GM18508 (cell line): ENCODE results near the gene YBX3.

ENCODE experiments used
- ATAC-seq: cut with Tn5 transposase; IDR thresholded peaks from one replicate; pipeline ENCODE4 v1.9.1; 2021; ENCODE audit warnings: moderate number of reproducible peaks; ENCODE audit not compliant: insufficient read depth, unreplicated experiment

Gene YBX3

GRCh38 chr12:10673659-10674384 lies 49.3 kb downstream of the YBX3 start, which contains the start of gene STYK1:
Gene STYK1, minus strand, starts transcription at chr12:10674052. Its CDS starts 39,434 bp downstream, at chr12:10634618.
- no peak for ATAC-seq

GRCh38 chr12:10672231-10672868 lies 50.8 kb downstream of the YBX3 start:
- no peak for ATAC-seq

- ATAC-seq: no peak
These were observed 53.6 kb downstream of the YBX3 start for GRCh38 chr12:10669533-10669932.

DNA sequence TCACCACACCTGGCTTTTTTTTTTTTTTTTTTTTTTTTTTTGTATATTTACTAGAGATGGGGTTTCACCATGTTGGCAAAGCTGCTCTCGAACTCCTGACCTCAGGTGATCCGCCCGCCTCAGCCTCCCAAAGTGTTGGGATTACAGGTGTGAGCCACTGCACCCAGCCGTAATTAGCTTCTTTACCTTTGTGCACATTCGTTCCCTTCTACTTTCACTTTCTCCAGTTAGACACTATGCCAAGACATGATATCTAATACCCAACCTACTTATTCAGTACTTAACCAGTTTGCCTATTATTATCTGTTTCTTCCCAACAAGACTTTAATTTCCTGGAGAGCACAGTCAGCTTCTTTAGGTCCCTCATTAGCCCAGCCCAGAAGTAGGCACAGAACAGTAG lies 54.6 kb downstream of the YBX3 start:
- ATAC-seq: no peak

- no peak for ATAC-seq
These were observed 55.5 kb downstream of the YBX3 start for GRCh38 chr12:10667581-10667980.

DNA sequence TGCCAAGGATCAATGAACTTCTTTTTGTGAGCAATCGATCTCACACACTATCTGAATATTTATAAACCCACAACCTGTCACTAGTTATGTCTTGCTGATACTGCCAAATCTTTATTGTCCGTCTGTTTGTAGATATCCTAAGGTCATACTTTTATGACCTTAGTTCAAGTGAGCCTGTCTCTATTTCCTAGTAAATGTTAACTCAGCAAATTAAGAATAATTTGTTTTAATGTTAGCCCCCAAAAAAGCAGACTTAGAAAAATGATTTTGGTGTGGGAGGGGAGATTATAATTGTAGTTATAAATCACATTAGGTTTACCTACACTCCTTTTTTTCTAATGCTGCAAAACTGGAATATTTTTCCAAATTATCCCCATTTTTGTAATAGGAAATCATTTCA lies 58.6 kb downstream of the YBX3 start:
- ATAC-seq: no peak

DNA sequence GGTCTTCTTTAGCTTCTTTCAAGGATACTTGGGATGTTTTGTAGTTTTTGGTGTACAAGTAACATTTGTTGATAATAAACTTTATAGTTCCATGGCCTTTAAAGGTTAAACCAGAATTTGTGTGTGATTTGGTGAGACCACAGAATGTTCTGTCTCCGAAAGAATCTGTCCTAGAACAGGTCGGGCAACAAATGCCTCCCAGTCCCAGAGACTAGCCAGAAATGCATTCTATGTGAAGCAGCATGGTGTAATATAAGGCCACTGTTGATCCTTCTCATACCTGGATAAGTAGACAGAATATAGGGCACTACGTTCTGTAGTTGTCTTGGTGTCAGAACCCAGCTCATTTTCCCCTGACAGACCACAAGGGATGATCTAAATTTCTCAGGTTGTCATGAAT lies 59.3 kb downstream of the YBX3 start:
- no peak for ATAC-seq

- no peak for ATAC-seq
These were observed 61.8 kb downstream of the YBX3 start for GRCh38 chr12:10661338-10661737.

DNA sequence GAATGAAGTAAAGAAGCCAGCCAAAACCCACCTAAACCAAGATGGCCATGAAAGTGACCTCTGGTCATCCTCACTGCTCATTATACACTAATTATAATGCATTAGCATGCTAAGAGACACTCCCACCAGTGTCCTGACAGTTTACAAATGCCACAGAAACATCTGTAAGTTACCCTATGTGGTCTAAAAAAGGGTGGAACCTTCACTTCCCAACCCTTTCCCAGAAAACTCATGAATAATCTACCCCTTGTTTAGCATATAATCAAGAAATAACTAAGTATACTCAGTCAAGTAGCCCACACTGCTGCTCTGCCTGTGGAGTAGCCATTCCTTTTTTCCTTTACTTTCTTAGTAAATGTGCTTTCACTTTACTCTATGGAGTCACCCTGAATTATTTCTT lies 69.1 kb downstream of the YBX3 start:
- no peak for ATAC-seq

DNA sequence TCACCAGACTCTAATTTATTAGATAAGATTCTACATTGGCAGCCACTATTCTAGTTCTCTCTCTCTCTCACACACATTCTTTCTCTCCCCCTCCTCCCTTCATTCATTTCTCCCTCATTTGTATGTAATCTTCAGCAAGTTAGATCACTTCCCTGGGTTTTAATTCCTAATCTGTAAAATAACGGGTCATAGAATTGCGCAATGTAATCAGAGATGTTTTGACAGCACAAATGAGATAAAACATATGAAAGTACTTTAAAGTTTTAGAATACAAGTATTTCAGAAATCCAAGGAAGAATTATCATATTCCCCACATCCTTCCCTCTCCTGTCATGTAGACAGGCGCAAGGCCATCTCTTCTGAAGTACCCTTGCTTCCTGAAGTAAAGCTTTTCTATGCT lies 70.9 kb downstream of the YBX3 start:
- ATAC-seq: no peak
